Left renal pelvis (tissue), 4 donors: ENCODE results near the gene GJB2. TPM values are rescaled to one million over a fixed set of nuclear protein-coding genes. Genes with fewer than 3 reads are reported as not detected.

Source experiments
- DNase-seq, 4 donors: peaks; one replicate each; pipeline ENCODE4 v3.0.0-alpha.2; 2013; ENCODE audit warnings: low read depth in 4 of 4, low spot score in 3 of 4
- polyA plus RNA-seq, 4 donors: library from polyadenylated mRNA; unstranded; fragments of 120-200 nt; gene quantifications; one replicate each; pipeline ENCODE4 v1.2.1, GENCODE V29; 2013; ENCODE audit not compliant: insufficient read length in 4 of 4

GJB2 gene
- 1 to 10 TPM; 2.8 to 5.3 (median 3.4) TPM for polyA plus RNA-seq

GRCh38 chr13:20192836-20193161 is at the start of gene GJB2:
TSS of gene GJB2 (minus strand) at chr13:20192938. CDS start at chr13:20189581, 3,357 bp downstream.
- no peak for DNase-seq

- no peak for DNase-seq
These were observed 48.9 kb upstream of the GJB2 start for GRCh38 chr13:20241593-20241992.

GRCh38 chr13:20239748-20240147 is 47.0 kb upstream of the GJB2 start:
- DNase-seq: no peak

- DNase-seq: no peak
These were observed 40.0 kb upstream of the GJB2 start for GRCh38 chr13:20232556-20233277.

- peak in 2 of 4 donors; percentile 24 for DNase-seq
These were observed 39.3 kb upstream of the GJB2 start, which contains the start of gene GJB6 for GRCh38 chr13:20231839-20232555. TSS of gene GJB6 (minus strand) at chr13:20232319. CDS start at chr13:20223480, 8,839 bp downstream.

GRCh38 chr13:20230913-20231838 is 38.4 kb upstream of the GJB2 start:
- no peak for DNase-seq

GRCh38 chr13:20227730-20228129 is 35.0 kb upstream of the GJB2 start:
- DNase-seq: no peak

- no peak for DNase-seq
These were observed 34.5 kb upstream of the GJB2 start for GRCh38 chr13:20227288-20227687.

- no peak for DNase-seq
These were observed 29.8 kb upstream of the GJB2 start for GRCh38 chr13:20222553-20222952.

GRCh38 chr13:20221772-20222171 is 29.0 kb upstream of the GJB2 start:
- no peak for DNase-seq

- DNase-seq: no peak
These were observed 26.8 kb upstream of the GJB2 start for GRCh38 chr13:20219577-20219976.

GRCh38 chr13:20217168-20217567 is 24.4 kb upstream of the GJB2 start:
- no peak for DNase-seq

- DNase-seq: no peak
These were observed 17.2 kb upstream of the GJB2 start for GRCh38 chr13:20209948-20210347.

GRCh38 chr13:20206698-20207235 is 14.0 kb upstream of the GJB2 start:
- no peak for DNase-seq

GRCh38 chr13:20206065-20206697 is 13.4 kb upstream of the GJB2 start:
- DNase-seq: no peak

GRCh38 chr13:20198781-20199180 is 6.0 kb upstream of the GJB2 start:
- no peak for DNase-seq

GRCh38 chr13:20197361-20197834 is 4.7 kb upstream of the GJB2 start:
- DNase-seq: no peak

GRCh38 chr13:20195801-20196200 is 3.1 kb upstream of the GJB2 start:
- DNase-seq: no peak

- no peak for DNase-seq
These were observed 1.3 kb upstream of the GJB2 start for GRCh38 chr13:20193907-20194631.
